ENCODE data around the gene LY6G5B.

The LY6G5B gene

GRCh38 chr6:31663961-31664789 is 5.6 kb upstream of the LY6G5B start:
- no peak for DNase-seq

DNA sequence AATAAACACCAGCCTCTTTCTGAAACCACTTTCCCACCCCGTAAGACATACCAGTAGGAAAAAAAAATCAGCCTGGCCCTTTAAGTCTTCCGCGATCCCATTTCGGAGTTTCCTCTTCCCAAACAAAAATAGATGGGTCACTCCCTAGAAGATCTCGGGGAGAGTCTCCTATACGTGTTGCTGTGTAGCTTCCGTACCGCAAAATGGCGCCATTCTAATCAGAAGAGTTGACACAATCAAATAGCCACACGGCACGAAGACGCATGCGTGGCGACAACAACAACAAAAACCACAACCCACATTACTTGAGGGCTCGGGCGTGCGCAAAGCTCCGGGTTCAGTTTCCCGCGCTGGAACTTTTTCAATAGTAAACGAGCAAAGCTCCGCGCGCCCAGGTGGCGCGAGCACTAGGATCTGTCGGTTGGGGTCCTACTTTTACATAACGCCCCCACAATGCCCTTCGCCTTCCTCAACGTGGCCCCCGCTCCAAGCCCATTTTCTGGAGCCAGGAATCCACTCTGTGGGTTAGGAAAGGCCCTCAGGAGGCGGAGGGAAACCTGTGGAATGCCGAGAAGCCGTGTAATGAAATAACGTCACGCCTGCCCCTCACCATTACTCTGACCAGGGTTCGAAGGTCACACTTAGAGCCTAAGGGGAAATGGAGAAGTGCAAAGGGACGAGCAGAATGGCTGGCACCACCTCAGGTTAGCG is 4.8 kb upstream of the LY6G5B start, which contains the start of gene GPANK1:
Gene GPANK1 (minus strand): TSS at position 208 of the 711 bp plus-strand sequence. CDS start 519 bp downstream, outside the sequence.
- peak; percentile 84 for DNase-seq

DNA sequence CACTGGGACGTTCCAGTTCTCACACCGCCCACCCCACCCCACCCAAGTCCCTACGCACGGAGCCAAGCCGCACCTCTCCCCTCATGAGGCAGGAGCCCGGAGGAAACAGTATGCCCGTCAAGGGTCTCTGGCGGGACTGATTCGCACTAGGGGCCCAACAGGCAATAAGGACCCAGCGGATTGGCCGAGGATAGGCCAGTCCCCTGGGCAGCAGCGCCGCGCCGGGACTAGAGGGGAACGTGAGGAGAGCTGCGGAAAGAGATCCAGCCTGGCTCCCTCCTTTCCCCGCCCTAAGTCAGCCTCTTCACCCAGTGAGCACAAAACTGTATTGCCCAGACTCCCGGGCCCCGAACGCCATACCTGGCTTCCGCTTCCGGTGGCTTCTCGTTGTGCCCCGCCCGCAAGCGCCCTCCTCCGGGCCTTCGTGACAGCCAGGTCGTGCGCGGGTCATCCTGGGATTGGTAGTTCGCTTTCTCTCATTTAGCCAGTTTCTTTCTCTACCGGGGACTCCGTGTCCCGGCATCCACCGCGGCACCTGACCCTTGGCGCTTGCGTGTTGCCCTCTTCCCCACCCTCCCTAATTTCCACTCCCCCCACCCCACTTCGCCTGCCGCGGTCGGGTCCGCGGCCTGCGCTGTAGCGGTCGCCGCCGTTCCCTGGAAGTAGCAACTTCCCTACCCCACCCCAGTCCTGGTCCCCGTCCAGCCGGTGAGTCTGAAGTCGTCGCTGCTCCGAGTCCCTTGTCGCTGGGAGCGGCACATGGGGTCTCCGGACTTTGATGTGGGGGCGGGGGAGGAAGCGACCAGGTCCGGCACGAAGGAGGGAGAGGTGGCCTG is 4.1 kb upstream of the LY6G5B start, which contains the start of gene CSNK2B:
Gene CSNK2B (plus strand): TSS at position 580 of the 836 bp plus-strand sequence. CDS start 752 bp downstream, outside the sequence.
- peak; percentile 95 for DNase-seq

DNA sequence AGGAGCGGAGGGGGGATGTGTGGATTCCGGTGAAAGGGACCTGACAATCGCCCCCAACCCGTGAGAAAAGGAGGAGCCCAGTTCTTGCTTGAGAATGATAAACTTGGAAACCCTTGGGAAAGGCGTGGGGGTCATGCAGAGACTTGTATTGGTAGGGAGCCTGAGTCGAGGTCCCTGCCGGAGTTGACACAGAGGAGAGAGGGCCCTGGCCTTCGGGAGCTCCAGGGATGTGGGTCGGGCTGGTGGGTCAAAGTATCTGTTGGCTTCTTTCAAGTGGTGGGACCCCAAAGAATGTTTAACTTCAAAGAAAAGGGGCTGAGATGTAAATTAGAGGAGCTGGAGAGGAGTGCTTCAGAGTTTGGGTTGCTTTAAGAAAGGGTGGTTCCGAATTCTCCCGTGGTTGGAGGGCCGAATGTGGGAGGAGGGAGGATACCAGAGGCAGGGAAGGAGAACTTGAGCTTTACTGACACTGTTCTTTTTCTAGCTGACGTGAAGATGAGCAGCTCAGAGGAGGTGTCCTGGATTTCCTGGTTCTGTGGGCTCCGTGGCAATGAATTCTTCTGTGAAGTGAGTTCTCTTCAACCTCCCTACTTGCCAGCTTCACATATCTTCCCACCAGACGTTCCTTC is 3.3 kb upstream of the LY6G5B start:
- no peak for DNase-seq

DNA sequence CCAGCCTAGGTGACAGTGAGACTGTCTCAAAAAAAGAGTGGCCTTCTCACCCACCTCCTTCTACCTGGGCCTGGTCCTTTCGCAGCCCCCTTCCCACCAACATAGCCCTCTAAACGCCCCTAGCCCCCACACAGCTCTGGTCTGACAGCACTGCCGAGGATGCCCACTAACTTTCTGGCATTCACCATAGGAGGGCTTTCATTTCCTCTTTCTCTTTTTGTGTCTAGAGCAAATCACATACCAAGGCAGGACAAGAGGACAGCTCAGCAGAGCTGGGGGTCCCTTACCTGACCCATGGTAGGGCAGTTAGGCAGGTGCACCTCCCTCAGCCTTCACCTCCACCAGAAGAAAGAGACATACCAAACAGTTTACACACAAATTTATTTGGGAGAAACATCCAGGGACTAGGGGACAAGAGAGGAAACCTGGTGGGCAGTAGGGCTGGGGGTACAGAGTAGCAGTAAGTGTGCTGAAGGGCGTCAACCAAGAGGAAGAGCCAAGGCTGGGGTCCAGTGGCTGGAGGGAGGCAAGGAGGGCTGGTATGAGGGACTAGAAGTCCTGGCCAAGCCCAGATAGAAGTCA is 6.6 kb downstream of the LY6G5B start:
- no peak for DNase-seq

GRCh38 chr6:31676904-31677303 is 7.1 kb downstream of the LY6G5B start:
- DNase-seq: no peak

GRCh38 chr6:31677955-31678354 is 8.2 kb downstream of the LY6G5B start:
- DNase-seq: no peak

- DNase-seq: peak; percentile 48
Observed at GRCh38 chr6:31680226-31681134, 10.7 kb downstream of the LY6G5B start, which contains the start of gene LY6G5C. Gene LY6G5C (minus strand): TSS chr6:31681067. CDS start chr6:31680373, 694 bp downstream.

DNA sequence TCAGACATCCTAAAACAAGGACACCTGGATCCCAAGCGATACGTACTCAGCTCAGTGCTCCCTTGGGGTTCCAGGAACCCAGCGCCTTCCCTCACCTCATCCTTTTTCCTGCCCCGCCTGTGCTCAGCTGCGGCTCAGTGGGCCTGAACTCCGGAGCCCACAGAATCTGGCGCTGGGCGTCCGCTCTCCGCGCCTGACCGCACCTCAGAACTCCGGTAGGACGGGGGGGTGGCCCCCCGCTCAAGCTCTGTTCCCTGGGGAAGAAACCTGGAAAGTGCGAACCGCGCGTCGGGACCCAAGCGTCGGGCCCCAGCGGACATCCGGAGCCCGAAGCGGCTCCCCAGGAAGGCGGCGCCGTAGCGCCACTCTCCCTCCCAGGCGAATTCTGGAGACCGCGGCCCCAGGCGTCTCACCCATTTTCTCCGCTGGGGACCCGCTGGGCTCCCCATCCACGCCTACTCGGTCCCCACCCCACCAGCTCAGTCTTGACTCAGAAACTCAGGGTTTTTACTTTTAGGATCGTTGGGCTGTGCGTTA is 11.4 kb downstream of the LY6G5B start:
- DNase-seq: no peak

DNA sequence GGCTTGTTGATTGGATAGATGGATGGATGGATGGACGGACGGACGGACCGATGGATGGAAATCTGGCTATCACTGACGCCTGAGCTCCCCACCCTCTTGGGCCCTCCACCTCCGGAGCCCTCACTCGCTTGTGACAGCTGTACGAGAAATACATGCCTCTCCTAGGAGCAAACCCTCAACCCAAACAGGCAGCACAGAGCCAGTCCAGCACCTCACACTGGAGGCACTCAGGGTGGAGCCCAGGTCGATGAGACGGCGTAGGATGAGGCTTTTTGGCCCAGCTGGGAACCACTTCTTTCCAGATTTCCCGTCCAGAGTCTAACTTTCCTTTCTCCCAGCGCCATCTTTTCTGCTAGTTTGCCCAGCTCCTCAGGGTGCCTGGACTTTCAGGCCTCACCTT is 13.8 kb downstream of the LY6G5B start:
- no peak for DNase-seq

DNA sequence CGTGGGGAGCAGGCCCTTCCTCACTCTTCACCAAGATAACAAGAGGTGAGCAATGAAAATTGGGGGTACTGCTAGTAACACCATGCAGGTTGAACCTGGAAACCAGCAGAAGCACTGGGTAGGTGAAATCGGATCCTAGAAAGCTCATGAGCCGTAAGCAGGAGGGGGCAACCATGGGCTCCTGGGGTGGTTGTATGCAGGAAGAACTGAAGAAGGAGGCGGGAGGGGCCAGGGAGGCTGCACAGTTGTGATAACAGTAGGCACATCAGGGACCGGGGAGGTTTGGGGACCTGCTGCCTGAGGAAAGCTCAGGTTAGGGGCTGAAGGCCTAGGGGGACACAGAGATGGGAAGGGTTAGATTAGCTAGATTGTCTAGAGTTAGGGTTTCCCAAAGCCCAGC is 16.7 kb downstream of the LY6G5B start:
- DNase-seq: no peak

DNA sequence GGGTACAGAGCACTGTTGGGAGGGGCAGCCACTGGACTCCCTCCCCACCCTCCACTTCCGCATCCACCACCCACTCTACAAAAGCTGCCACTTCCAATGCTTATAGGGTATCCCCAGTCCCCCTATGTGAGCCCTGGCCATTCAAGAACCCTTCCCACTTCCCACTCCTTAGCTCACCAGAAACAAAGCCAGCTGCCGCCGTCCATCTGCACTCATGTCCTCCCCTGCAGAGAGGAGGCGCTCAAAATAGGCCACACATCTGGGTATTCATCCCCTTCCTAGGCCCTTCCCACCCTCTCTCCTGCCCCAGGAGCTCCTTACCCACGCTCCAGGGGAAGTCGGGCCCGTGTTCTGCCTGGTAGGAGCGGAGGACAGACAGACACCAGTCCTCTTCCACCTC is 17.5 kb downstream of the LY6G5B start:
- DNase-seq: no peak

- DNase-seq: no peak
Observed at GRCh38 chr6:31687860-31688693, 18.3 kb downstream of the LY6G5B start.

DNA sequence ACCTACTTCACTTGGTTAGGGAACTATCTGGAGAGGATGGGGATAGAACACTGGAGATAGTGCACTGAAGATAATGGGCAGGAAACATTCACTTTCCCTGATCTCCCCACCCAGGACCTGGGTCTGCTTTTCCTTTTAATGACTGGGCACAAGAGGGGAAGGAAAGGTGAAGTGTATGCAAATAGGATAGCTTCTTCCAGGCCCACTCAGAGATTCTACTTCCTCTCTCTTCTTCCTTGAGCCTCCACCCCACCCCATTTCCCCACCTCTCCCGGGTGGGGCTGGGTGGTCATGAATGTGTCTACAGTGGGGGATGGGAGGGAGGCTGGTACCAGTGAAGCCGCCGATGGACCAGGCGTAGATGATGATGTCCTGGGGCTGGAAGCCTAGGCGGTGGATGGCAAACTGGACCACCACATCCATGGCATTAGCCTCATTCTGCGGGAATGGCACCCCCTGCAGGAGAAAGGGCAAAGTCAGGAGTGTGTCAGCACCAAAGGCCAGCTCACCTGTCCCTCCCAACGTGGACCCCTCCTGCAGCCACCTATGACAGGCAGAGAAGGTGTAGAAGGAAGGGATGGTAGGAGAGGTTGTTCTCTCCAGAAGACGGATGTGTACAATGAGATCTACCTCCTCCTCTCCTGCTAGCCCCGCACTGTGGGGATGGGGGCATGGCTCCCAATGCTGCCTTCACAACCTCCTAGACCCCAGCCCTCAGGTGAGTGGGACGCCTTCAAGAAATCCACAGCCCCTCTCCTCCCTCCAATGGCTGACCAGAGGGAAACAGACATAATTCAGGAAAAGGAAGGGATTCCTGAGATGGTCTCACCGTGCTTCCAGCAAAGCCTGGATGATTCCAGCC is 19.7 kb downstream of the LY6G5B start:
- no peak for DNase-seq

DNA sequence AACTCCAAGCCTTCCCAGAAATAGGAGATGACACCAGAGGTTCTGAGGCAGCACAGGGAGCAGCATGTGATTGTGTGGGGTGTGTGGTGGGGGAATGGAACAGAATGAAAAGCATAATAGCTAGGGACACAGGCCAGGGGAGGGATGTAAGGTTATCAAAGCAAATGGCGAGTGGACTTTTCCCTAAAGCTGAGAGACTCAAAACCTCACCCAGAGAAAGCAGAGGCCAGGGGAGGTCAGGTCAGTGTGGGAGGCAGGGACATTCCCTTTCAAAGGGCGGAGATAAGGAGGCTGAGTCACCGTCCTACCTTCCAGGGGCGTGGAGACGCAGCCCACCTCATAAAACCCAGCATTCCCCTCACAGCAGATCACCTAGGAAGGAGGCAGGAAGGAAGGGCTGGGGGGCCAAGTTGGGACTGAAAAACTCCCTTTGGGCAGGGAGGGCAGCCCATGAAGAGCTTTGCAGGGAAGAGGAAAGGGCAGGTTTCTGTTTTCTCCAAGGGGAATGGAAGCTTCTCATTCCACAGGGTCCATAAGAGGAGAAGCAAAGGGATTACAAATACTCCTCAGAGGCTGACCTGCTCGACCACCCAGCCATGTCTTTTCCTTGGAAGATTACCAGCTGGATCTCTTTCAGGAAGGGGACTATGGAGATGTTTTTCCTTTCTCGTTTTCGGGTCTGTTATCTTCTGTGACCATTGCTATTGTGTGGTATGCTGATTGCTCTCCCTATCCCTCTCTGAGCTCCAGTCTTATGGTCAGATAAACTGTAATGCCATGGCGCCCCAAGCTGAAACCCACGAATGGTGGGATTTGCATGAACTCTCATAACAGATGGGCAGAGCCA is 20.7 kb downstream of the LY6G5B start:
- DNase-seq: no peak

DNA sequence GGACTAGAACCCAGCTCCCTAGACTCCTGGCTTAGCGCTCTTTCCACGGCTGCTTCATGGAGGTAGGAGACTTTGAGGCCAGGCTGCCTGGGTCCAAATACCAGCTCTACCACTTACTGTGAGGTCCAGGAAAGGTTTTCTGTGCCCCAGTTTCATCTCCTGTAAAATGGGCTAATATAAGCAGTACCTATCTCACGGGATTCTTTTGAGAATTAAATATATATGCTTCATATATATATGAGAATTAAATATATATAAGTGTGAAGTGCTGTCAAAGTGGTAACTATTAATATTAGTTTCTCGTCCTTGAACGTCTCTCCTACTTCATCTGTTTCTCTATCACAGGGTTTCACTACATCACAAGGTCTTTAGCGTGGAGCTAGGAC is 21.3 kb downstream of the LY6G5B start:
- no peak for DNase-seq

- DNase-seq: no peak
Observed at GRCh38 chr6:31691564-31692108, 21.9 kb downstream of the LY6G5B start.
